ENCODE results near the gene OLFM3. TPM values are rescaled to one million over a fixed set of nuclear protein-coding genes. Genes with fewer than 3 reads are reported as not detected.

Gene OLFM3
- total and polyA plus RNA-seq, 10 of the 15 experiments (the other 5 are each of a cell fraction or from before 2014, with no cell fraction given), result 0.09 to 0.33 TPM; not detected in 8

DNA sequence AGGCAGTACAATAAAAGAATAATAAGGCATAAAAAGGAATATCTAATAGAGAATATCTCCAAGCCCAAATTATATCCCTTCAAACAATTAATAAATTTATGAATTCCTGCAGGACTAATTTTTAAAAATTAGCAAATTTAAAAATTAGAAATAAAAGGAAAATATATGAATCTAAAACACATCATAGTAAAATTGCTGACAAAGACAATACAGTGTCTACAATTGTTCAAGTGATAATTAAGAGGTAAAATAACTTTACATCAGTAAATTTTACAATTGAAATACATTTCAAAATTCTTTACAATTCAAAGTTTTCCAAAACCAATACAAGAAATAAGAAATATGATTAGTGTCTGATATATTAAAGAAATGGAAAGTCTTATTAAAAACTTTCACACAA, 22.8 kb upstream of the OLFM3 start:
- Histone ChIP-seq H4K20me1 (ENCODE audit: control insufficient read depth, insufficient read depth) (no peaks in the 10 kb centered on the region), H2AFZ (ENCODE audit: control insufficient read depth, low read depth, low read length) (no peak overlapping the region), H3K4me1 (ENCODE audit: control insufficient read depth, insufficient read depth, low read length) (no peaks in the 10 kb centered on the region), H3K9me3 (replicated peaks; ENCODE audit: control insufficient read depth, insufficient read depth, low read length) (no peaks in the 10 kb centered on the region), H3K4me2 (ENCODE audit: control insufficient read depth, insufficient read depth) (no peak overlapping the region), H3K27me3 (replicated peaks in 1 of 2; ENCODE audit: control insufficient read depth in 2 of 2, insufficient read depth in 2 of 2, low read length in 1 of 2) (no peaks in the 10 kb centered on the region), H3K4me3 (no peak overlapping the region), H3K79me2 (ENCODE audit: control insufficient read depth, insufficient read depth, low read length) (no peaks in the 10 kb centered on the region), H3K36me3 (ENCODE audit: control insufficient read depth in 2 of 2, insufficient read depth in 2 of 2, low read length in 1 of 2) (no peaks in the 10 kb centered on the region), H3K27ac (ENCODE audit: control insufficient read depth, insufficient read depth) (no peak overlapping the region), H3K9ac (ENCODE audit: control insufficient read depth, insufficient read depth, low read length) (no peak overlapping the region)
- no peak for ATAC-seq
- SMC1A ChIA-PET (ENCODE audit: uncharacterized antibody, unreplicated experiment), result interaction anchor here (0.7 kb wide), 1 partner anchor 9 kb away, joined by 3 read pairs; no protein-coding TSS in a partner anchor
- RAD21 ChIA-PET (ENCODE audit: unreplicated experiment), result no interaction called here
- FAIRE-seq, result no peak
- BruUV-seq (replicated peaks), result no TSS peak
- TF ChIP-seq FOS (IDR thresholded peaks at IDR 0.05; ENCODE audit: borderline replicate concordance, extremely low read depth, insufficient read length) (no peak), RAD51 (IDR thresholded peaks at IDR 0.05) (no peak), NFYA (IDR thresholded peaks at IDR 0.05; ENCODE audit: borderline replicate concordance, low read depth, low read length) (no peak), GABPA (IDR thresholded peaks at IDR 0.05; ENCODE audit: low read depth) (no peak), MTA2 (IDR thresholded peaks at IDR 0.05; ENCODE audit: low read depth) (no peak), YBX1 (IDR thresholded peaks at IDR 0.05) (no peak), BHLHE40 (IDR thresholded peaks at IDR 0.05; ENCODE audit: borderline replicate concordance in 1 of 2, low read depth in 2 of 2, low read length in 1 of 2) (no peak), KAT2A (conservative IDR thresholded peaks at IDR 0.05; ENCODE audit: control insufficient read depth, low read depth, low read length) (no peak), EGR1 (IDR thresholded peaks at IDR 0.05; ENCODE audit: borderline replicate concordance in 1 of 2, low read depth in 2 of 2, low read length in 2 of 2) (no peak), DPF2 (IDR thresholded peaks at IDR 0.05) (no peak), MXI1 (IDR thresholded peaks at IDR 0.05; ENCODE audit: low read depth, low read length) (no peak), POLR2AphosphoS5 (IDR thresholded peaks at IDR 0.05; ENCODE audit: low read length) (no peak)
- TF ChIP-seq, protein P1, sequence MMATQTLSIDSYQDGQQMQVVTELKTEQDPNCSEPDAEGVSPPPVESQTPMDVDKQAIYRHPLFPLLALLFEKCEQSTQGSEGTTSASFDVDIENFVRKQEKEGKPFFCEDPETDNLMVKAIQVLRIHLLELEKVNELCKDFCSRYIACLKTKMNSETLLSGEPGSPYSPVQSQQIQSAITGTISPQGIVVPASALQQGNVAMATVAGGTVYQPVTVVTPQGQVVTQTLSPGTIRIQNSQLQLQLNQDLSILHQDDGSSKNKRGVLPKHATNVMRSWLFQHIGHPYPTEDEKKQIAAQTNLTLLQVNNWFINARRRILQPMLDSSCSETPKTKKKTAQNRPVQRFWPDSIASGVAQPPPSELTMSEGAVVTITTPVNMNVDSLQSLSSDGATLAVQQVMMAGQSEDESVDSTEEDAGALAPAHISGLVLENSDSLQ (IDR thresholded peaks at IDR 0.05), result no peak
- TF ChIP-seq, protein P2, sequence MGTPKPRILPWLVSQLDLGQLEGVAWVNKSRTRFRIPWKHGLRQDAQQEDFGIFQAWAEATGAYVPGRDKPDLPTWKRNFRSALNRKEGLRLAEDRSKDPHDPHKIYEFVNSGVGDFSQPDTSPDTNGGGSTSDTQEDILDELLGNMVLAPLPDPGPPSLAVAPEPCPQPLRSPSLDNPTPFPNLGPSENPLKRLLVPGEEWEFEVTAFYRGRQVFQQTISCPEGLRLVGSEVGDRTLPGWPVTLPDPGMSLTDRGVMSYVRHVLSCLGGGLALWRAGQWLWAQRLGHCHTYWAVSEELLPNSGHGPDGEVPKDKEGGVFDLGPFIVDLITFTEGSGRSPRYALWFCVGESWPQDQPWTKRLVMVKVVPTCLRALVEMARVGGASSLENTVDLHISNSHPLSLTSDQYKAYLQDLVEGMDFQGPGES (IDR thresholded peaks at IDR 0.05), result no peak
- CTCF ChIA-PET, result no interaction called here
- intact Hi-C loops (cut with micrococcal nuclease; ENCODE audit: unreplicated experiment), result no loop called here
- POLR2A ChIA-PET, result no interaction called here
- no peak for DNase-seq (ENCODE audit: low read depth, low spot score)
- in situ Hi-C loops (cut with MboI), result no loop called here

Measured in GM12878 (cell line).